ENCODE data around the gene TEX26.

TEX26 gene

DNA sequence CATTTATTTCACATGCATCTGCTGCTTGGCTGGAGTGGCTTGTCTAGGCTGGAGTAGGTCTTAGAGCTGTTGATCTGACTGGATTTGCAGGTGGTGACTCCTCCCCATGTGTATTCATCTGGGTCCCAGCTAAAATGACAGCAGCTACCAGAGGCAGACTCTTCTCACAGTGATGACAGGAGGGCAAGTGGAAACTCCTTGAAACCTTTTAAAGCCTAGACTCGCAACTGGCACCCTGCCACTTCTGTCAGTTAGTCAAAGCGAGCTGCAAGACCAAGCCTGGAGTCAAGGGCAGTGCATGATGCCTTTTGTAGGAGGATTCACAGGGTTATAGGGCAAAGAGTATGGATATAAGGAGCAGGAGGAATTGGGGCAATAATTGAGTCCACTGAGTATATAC is 65.2 kb downstream of the TEX26 start:
- TF ChIP-seq SIN3A (IDR thresholded peaks at IDR 0.05; ENCODE audit: borderline replicate concordance, insufficient read depth, low read length) (no peak), FOXP2 (optimal IDR thresholded peaks at IDR 0.05; ENCODE audit: borderline replicate concordance, extremely low read depth, extremely low read length, insufficient read depth) (no peak), TAF1 (IDR thresholded peaks at IDR 0.05; ENCODE audit: borderline replicate concordance, insufficient read depth, low read length) (no peak), POLR2AphosphoS5 (IDR thresholded peaks at IDR 0.05; ENCODE audit: low read depth, low read length) (no peak)
- TF ChIP-seq, protein P1, sequence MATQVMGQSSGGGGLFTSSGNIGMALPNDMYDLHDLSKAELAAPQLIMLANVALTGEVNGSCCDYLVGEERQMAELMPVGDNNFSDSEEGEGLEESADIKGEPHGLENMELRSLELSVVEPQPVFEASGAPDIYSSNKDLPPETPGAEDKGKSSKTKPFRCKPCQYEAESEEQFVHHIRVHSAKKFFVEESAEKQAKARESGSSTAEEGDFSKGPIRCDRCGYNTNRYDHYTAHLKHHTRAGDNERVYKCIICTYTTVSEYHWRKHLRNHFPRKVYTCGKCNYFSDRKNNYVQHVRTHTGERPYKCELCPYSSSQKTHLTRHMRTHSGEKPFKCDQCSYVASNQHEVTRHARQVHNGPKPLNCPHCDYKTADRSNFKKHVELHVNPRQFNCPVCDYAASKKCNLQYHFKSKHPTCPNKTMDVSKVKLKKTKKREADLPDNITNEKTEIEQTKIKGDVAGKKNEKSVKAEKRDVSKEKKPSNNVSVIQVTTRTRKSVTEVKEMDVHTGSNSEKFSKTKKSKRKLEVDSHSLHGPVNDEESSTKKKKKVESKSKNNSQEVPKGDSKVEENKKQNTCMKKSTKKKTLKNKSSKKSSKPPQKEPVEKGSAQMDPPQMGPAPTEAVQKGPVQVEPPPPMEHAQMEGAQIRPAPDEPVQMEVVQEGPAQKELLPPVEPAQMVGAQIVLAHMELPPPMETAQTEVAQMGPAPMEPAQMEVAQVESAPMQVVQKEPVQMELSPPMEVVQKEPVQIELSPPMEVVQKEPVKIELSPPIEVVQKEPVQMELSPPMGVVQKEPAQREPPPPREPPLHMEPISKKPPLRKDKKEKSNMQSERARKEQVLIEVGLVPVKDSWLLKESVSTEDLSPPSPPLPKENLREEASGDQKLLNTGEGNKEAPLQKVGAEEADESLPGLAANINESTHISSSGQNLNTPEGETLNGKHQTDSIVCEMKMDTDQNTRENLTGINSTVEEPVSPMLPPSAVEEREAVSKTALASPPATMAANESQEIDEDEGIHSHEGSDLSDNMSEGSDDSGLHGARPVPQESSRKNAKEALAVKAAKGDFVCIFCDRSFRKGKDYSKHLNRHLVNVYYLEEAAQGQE (IDR thresholded peaks at IDR 0.05; ENCODE audit: insufficient read depth in 1 of 2, low read depth in 2 of 2, low read length in 2 of 2), result no peak

DNA sequence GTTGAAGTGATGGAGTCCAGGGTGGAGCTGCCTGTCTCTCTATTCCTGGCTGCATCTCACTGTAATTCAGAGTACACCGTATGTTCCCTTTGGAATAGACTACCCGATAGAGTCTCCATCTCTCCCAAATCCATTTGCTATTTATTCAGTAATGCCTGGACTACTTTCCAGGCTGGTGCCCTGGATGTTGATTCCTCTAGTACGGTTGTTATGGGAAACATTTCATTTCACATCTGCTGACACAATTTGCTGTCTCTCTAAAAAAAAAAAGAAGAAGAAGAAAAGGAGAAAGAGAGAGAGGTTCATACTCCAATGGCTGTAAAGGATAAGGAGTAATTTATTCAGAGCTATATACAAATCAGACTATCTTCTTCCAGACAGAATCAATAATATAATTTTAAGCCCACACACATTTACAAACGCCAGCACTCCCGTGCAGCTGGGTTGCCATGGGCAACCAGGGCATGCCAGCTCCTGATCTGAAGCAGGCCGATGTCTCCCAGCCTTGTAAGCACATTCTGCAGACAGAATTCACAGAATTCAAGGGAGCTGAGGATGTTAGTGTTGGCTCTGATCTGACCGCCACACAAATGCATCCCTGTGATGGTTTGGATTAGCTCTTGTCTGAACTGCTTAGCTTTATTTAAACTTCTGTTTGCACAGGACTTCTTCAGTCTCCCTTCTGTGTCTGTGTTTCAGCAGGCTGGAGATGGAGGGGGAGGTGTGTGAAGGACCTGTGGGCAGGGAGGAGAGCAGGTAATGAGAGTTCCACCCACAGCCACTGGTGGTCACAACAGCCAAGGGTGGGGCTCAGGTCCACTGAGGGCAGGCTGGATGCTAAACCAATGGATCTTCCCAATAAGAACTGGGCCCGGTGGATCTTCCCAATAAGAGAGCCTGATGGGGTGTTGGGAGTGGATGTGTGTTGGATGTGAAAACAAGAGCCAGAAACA is 66.0 kb downstream of the TEX26 start:
- TF ChIP-seq SIN3A (IDR thresholded peaks at IDR 0.05; ENCODE audit: borderline replicate concordance, insufficient read depth, low read length) (no peak), TAF1 (IDR thresholded peaks at IDR 0.05; ENCODE audit: borderline replicate concordance, insufficient read depth, low read length) (no peak), FOXP2 (optimal IDR thresholded peaks at IDR 0.05; ENCODE audit: borderline replicate concordance, extremely low read depth, extremely low read length, insufficient read depth) (no peak), POLR2AphosphoS5 (IDR thresholded peaks at IDR 0.05; ENCODE audit: low read depth, low read length) (no peak)
- TF ChIP-seq, protein P1 (IDR thresholded peaks at IDR 0.05; ENCODE audit: insufficient read depth in 1 of 2, low read depth in 2 of 2, low read length in 2 of 2), result no peak

DNA sequence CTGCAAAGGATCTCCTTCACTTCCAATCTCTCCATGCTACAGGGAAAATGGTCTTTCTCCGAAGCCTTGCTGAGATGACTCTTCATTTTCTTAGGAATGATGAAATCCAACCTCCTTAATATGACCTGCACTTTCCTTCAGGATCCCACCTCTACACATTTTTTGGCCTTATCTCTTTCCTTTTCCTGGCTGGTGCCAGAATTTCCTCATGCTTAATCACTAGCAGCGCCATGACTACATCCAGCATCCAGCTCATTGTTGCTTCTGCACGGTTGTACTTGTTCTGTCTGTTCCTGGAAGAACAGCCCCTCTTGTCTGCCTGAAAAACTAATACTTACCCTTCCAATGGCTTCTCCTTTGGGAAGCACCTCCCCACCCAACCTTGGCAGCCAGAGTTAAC is 68.4 kb downstream of the TEX26 start:
- TF ChIP-seq TAF1 (IDR thresholded peaks at IDR 0.05; ENCODE audit: borderline replicate concordance, insufficient read depth, low read length) (no peak), FOXP2 (optimal IDR thresholded peaks at IDR 0.05; ENCODE audit: borderline replicate concordance, extremely low read depth, extremely low read length, insufficient read depth) (no peak), POLR2AphosphoS5 (IDR thresholded peaks at IDR 0.05; ENCODE audit: low read depth, low read length) (no peak)

DNA sequence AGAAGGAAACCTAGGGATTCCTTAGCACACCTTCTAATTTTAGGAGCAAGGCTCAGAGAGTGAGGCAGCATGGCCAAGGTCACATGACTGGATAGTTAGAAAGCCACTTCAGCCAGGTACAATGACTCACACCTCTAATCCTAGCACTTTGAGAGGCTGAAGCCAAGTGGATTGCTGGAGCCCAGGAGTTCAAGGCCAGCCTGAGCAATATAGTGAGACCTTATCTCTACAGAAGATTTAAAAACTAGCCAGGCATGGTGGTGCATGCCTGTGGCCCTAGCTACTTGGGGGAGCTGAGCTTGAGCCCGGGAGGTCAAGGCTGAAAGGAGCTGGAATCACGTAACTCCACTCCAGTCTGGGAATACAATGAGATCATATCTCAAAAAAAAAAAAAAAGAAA is 69.2 kb downstream of the TEX26 start:
- TF ChIP-seq TAF1 (IDR thresholded peaks at IDR 0.05; ENCODE audit: borderline replicate concordance, insufficient read depth, low read length), result no peak
- no peak for TF ChIP-seq FOXP2 (optimal IDR thresholded peaks at IDR 0.05; ENCODE audit: borderline replicate concordance, extremely low read depth, extremely low read length, insufficient read depth)
- no peak for TF ChIP-seq POLR2AphosphoS5 (IDR thresholded peaks at IDR 0.05; ENCODE audit: low read depth, low read length)
- TF ChIP-seq, protein P1 (IDR thresholded peaks at IDR 0.05; ENCODE audit: insufficient read depth in 1 of 2, low read depth in 2 of 2, low read length in 2 of 2), result no peak
- TF ChIP-seq SIN3A (IDR thresholded peaks at IDR 0.05; ENCODE audit: borderline replicate concordance, insufficient read depth, low read length), result no peak

DNA sequence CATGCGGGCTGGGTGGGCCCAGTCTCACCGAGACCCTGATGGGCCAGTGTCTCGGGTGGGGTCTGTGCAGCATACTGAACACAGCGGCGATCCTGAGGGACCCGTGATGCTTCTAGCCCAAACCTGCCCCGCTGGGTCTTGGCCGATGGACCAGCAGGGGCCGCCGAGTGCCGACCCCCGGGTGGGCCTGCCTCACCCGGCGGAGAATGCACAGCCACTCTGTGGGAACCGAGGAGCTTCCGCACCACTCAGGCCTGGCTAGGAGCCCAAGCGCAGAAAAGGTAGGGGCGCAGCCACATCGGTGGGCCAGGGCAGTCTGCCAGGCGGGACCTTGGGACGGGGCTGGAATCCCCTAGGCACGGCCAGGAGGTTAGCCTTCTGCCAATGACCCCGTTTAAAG is 72.6 kb downstream of the TEX26 start:
- no peak for TF ChIP-seq FOXP2 (optimal IDR thresholded peaks at IDR 0.05; ENCODE audit: borderline replicate concordance, extremely low read depth, extremely low read length, insufficient read depth)
- TF ChIP-seq TAF1 (IDR thresholded peaks at IDR 0.05; ENCODE audit: borderline replicate concordance, insufficient read depth, low read length), result no peak
- TF ChIP-seq, protein P1 (IDR thresholded peaks at IDR 0.05; ENCODE audit: insufficient read depth in 1 of 2, low read depth in 2 of 2, low read length in 2 of 2), result no peak
- TF ChIP-seq SIN3A (IDR thresholded peaks at IDR 0.05; ENCODE audit: borderline replicate concordance, insufficient read depth, low read length), result no peak
- no peak for TF ChIP-seq POLR2AphosphoS5 (IDR thresholded peaks at IDR 0.05; ENCODE audit: low read depth, low read length)

All from PFSK-1 (cell line).